ENCODE results near the gene DCAKD. TPM values are rescaled to one million over a fixed set of nuclear protein-coding genes. Genes with fewer than 3 reads are reported as not detected.
A peak's percentile ranks its signal among the peaks of the same experiment; 100 is the strongest.

Gene DCAKD
- total and polyA plus RNA-seq, 2 of the 8 experiments (the other 6 are each of a cell fraction or from before 2014, with no cell fraction given), result 35.6 to 52.9 TPM

- peaks cover 2 to 24% (median 13%) of the 10 kb centered on the region in 4 experiments; a peak in 6 of 7 replicates for H3K4me1 ChIP-seq (replicated peaks in 1 of 4; ENCODE audit: control insufficient read depth in 3 of 4, insufficient read depth in 4 of 4, low read length in 3 of 4)
- no peaks in the 10 kb centered on the region for H3K79me1 ChIP-seq (ENCODE audit: low read depth, low read length)
- no peak overlapping the region for H2BK120ac ChIP-seq (replicated peaks; ENCODE audit: low read depth, low read length)
- 0 out of 2 replicates have a peak overlapping the region, but pooled peaks have one; percentile 46 for H2BK15ac ChIP-seq (ENCODE audit: low read length)
- no peaks in the 10 kb centered on the region for H4K20me1 ChIP-seq (replicated peaks in 1 of 2; ENCODE audit: control insufficient read depth in 1 of 2, insufficient read depth in 2 of 2, low read length in 2 of 2)
- H3K56ac ChIP-seq (replicated peaks; ENCODE audit: insufficient read length, low read depth, low read length), result no peak overlapping the region
- peaks cover 0 to 2% (median 1%) of the 10 kb centered on the region in 4 experiments; a peak in 2 of 7 replicates for H3K27me3 ChIP-seq (replicated peaks in 1 of 4; ENCODE audit: control insufficient read depth in 3 of 4, extremely low read depth in 1 of 4, insufficient read depth in 3 of 4, low read length in 3 of 4)
- H4K91ac ChIP-seq (replicated peaks; ENCODE audit: insufficient read length, low read length), result no peak overlapping the region
- POLR2A ChIA-PET (ENCODE audit: partially characterized antibody), result interaction anchor here (1.4 to 1.8 kb wide), 2 partner anchors 12 to 46 kb away, joined by 4 to 9 read pairs; no protein-coding TSS in a partner anchor
- H2AFZ ChIP-seq (ENCODE audit: low read length), result no peak overlapping the region
- H3K9ac ChIP-seq (replicated peaks in 1 of 4; ENCODE audit: extremely low read depth in 1 of 4, low read depth in 3 of 4, low read length in 3 of 4), result no peak overlapping the region
- H3K27ac ChIP-seq (ENCODE audit: low read depth, low read length), result no peak overlapping the region
- no peak overlapping the region for H3K4me2 ChIP-seq (ENCODE audit: insufficient read depth in 1 of 2, low read depth in 2 of 2, low read length in 2 of 2)
- 80% methylated on average over 9 of the region's 13 CpGs; no CpG with 5 or more reads in 1 of the 2 experiments for WGBS, 2 experiments (ENCODE audit: extremely low coverage in 1 of 2, insufficient coverage in 1 of 2, insufficient read length in 1 of 2, insufficient replicate concordance in 2 of 2, low coverage in 1 of 2, low lambda C conversion rate in 2 of 2, missing lambda C conversion rate in 1 of 2)
- H3K23me2 ChIP-seq (ENCODE audit: low read depth, low read length), result peaks cover 7% of the 10 kb centered on the region; the same call in 1 of the 2 replicates
- no peak overlapping the region for H3K4ac ChIP-seq (replicated peaks; ENCODE audit: insufficient read length, low read depth, low read length)
- DNase-seq (ENCODE audit: low read depth in 1 of 2, low spot score in 2 of 2) (no peak), FAIRE-seq (no peak)
- H2BK12ac ChIP-seq (ENCODE audit: low read depth, low read length), result no peak overlapping the region
- TF ChIP-seq SIRT6 (IDR thresholded peaks at IDR 0.05; ENCODE audit: low read length), result no peak
- TF ChIP-seq TAF7 (optimal IDR thresholded peaks at IDR 0.05; ENCODE audit: borderline replicate concordance, low read depth, low read length), result no peak
- no peak for TF ChIP-seq YY1 (IDR thresholded peaks at IDR 0.05; ENCODE audit: low read depth, low read length)
- TF ChIP-seq USF2 (IDR thresholded peaks at IDR 0.05; ENCODE audit: low read length), result no peak
- TF ChIP-seq ASH2L (IDR thresholded peaks at IDR 0.05; ENCODE audit: low read length), result no peak
- no peak for TF ChIP-seq GTF2F1 (IDR thresholded peaks at IDR 0.05; ENCODE audit: borderline replicate concordance, low read depth, low read length)
- TF ChIP-seq JUND (IDR thresholded peaks at IDR 0.05; ENCODE audit: low read length), result no peak
- no peak for TF ChIP-seq GABPA (IDR thresholded peaks at IDR 0.05; ENCODE audit: borderline replicate concordance, insufficient read depth, low read length)
- no peak overlapping the region for H3K14ac ChIP-seq (ENCODE audit: insufficient read length)
- no peaks in the 10 kb centered on the region for H3K9me3 ChIP-seq (ENCODE audit: insufficient read depth in 2 of 2, low read depth in 1 of 2, low read length in 1 of 2)
- H4K8ac ChIP-seq (ENCODE audit: extremely low read depth, insufficient read depth, low read length), result no peak overlapping the region
- H3K79me2 ChIP-seq (ENCODE audit: control insufficient read depth in 1 of 2, insufficient read depth in 2 of 2, low read length in 2 of 2), result no peaks in the 10 kb centered on the region
- no peak overlapping the region for H4K5ac ChIP-seq (ENCODE audit: insufficient read length, low read depth, low read length)
- H3K4me3 ChIP-seq (ENCODE audit: extremely low read depth in 1 of 4, insufficient read depth in 2 of 4, low read depth in 3 of 4, low read length in 4 of 4), result no peak overlapping the region
- CTCF ChIA-PET (ENCODE audit: partially characterized antibody), result interaction anchor here (2.2 to 4.8 kb wide), 4 partner anchors 11 to 54 kb away, joined by 12 to 35 read pairs (median 18); no protein-coding TSS in a partner anchor
- no peak overlapping the region for H2BK20ac ChIP-seq (ENCODE audit: low read length)
- no peaks in the 10 kb centered on the region for H3K36me3 ChIP-seq (ENCODE audit: control insufficient read depth in 2 of 4, insufficient read depth in 4 of 4, low read length in 3 of 4)
- no peak overlapping the region for H2AK5ac ChIP-seq (ENCODE audit: low read depth, low read length)
- no peak overlapping the region for H3K23ac ChIP-seq (ENCODE audit: insufficient read length)
- H3K18ac ChIP-seq (ENCODE audit: extremely low read depth, low read length), result no peak overlapping the region
- H2BK5ac ChIP-seq (ENCODE audit: low read depth, low read length), result no peak overlapping the region
Measured at GRCh38 chr17:44976206-44976605, 75.2 kb downstream of the DCAKD start.
